Body of pancreas (tissue), 4 donors: ENCODE data around the gene MACROH2A1. TPM values are rescaled to one million over a fixed set of nuclear protein-coding genes. Genes with fewer than 3 reads are reported as not detected.

Source experiments
- ATAC-seq: fragments of 150-250 bp; one replicate; pipeline ENCODE4 v1.9.1; 2016
- DNase-seq, 4 donors: peaks; one replicate each; pipeline ENCODE4 v3.0.0-alpha.2; 2019
- H3K27ac ChIP-seq, 4 donors: fragments of 200-600 bp; sonication (generic); 1 replicate in 3 of 4; 2 replicates in 1 of 4; pipeline versions ENCODE4 v1.5.1 to v1.6.1; 2016 to 2019; ENCODE audit warnings: mild to moderate bottlenecking in 1 of 4, mixed read lengths in 1 of 4, moderate library complexity in 1 of 4
- H3K27me3 ChIP-seq, 2 donors: fragments of 200-600 bp; sonication (generic); one replicate each; pipeline ENCODE4 v1.6.0; 2016; ENCODE audit warnings: mild to moderate bottlenecking in 1 of 2
- H3K36me3 ChIP-seq, 2 donors: fragments of 200-600 bp; sonication (generic); replicated peaks in 1 of 2; 2 replicates each; pipeline ENCODE4 v1.5.1; 2016; ENCODE audit warnings: low read depth in 2 of 2; ENCODE audit not compliant: insufficient read depth in 1 of 2
- H3K4me1 ChIP-seq: fragments of 200-600 bp; sonication (generic); one replicate; pipeline ENCODE4 v1.6.0; 2016
- H3K4me3 ChIP-seq, 2 donors: fragments of 200-600 bp; sonication (generic); 1 replicate in 1 of 2; 2 replicates in 1 of 2; pipeline ENCODE4 v1.5.1; 2016 to 2019
- H3K9me3 ChIP-seq, 3 donors: fragments of 200-600 bp; sonication (generic); 1 replicate in 2 of 3; 2 replicates in 1 of 3; pipeline ENCODE4 v1.5.1; 2016
- POLR2A ChIP-seq, 3 donors: fragments of 450-650 bp; IDR thresholded peaks; one replicate each; pipeline ENCODE4 v1.6.1; 2016; ENCODE audit warnings: antibody characterized with exemption in 3 of 3, mild to moderate bottlenecking in 2 of 3
- WGBS, 2 donors: methylation state at CpG; one replicate each; pipeline ENCODE4 v1.1.5; 2017; 5-methylcytosine and 5-hydroxymethylcytosine counted together
- intact Hi-C: fragments of 100-400 bp; cut with DNase I; formaldehyde crosslinking; loops from one replicate; pipeline ENCODE4 v1.15.1; 2023
- total RNA-seq, 2 donors: library from RNA; depleted of rRNA; stranded (reverse); fragments of >200 nt; gene quantifications; one replicate each; pipeline ENCODE4 v1.1.0, GENCODE V29; 2016
- TF ChIP-seq, protein P1 (sequence below), 7 experiments: fragments of 450-650 bp in 4 of 7; fragments of 200-600 bp in 3 of 7; sonication (generic) in 3 of 7; IDR thresholded peaks; one replicate each; pipeline ENCODE4 v1.5.1; 2016 to 2019; ENCODE audit warnings: antibody characterized with exemption in 7 of 7

Gene MACROH2A1
- total RNA-seq, 2 donors from 2014 or later = 78.9 to 142 TPM

GRCh38 chr5:135382106-135382790 lies 16.8 kb downstream of the MACROH2A1 start:
- 85 to 93% methylated on average over 3 of the region's 3 CpGs for WGBS, 2 donors
- DNase-seq (no peak), ATAC-seq (no peak)
- no peak overlapping the region for H3K27ac ChIP-seq
- no peaks in the 10 kb centered on the region for H3K27me3 ChIP-seq
- TF ChIP-seq, protein P1, sequence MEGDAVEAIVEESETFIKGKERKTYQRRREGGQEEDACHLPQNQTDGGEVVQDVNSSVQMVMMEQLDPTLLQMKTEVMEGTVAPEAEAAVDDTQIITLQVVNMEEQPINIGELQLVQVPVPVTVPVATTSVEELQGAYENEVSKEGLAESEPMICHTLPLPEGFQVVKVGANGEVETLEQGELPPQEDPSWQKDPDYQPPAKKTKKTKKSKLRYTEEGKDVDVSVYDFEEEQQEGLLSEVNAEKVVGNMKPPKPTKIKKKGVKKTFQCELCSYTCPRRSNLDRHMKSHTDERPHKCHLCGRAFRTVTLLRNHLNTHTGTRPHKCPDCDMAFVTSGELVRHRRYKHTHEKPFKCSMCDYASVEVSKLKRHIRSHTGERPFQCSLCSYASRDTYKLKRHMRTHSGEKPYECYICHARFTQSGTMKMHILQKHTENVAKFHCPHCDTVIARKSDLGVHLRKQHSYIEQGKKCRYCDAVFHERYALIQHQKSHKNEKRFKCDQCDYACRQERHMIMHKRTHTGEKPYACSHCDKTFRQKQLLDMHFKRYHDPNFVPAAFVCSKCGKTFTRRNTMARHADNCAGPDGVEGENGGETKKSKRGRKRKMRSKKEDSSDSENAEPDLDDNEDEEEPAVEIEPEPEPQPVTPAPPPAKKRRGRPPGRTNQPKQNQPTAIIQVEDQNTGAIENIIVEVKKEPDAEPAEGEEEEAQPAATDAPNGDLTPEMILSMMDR (IDR thresholded peaks at IDR 0.05) = no peak
- no peak for TF ChIP-seq POLR2A (IDR thresholded peaks at IDR 0.05)
- H3K4me1 ChIP-seq = no peaks in the 10 kb centered on the region
- peaks cover 0 to 12% of the 10 kb centered on the region in 2 donors for H3K36me3 ChIP-seq
- H3K9me3 ChIP-seq = no peaks in the 10 kb centered on the region
- no peak overlapping the region for H3K4me3 ChIP-seq
- intact Hi-C loops = no loop called here

- Histone ChIP-seq H3K27me3 (no peaks in the 10 kb centered on the region), H3K4me1 (no peaks in the 10 kb centered on the region), H3K36me3 (peaks cover 0 to 3% of the 10 kb centered on the region in 2 donors), H3K9me3 (no peaks in the 10 kb centered on the region), H3K4me3 (no peak overlapping the region), H3K27ac (no peak overlapping the region)
- WGBS, 2 donors = 81 to 84% methylated on average over 7 of the region's 7 CpGs
- DNase-seq = no peak
- intact Hi-C loops = no loop called here
- TF ChIP-seq, protein P1 (IDR thresholded peaks at IDR 0.05) = no peak
- no peak for TF ChIP-seq POLR2A (IDR thresholded peaks at IDR 0.05)
- no peak for ATAC-seq
These were observed 19.9 kb downstream of the MACROH2A1 start for GRCh38 chr5:135379046-135379654.

- Histone ChIP-seq H3K9me3 (no peaks in the 10 kb centered on the region), H3K4me3 (no peak overlapping the region), H3K27me3 (no peaks in the 10 kb centered on the region), H3K4me1 (no peaks in the 10 kb centered on the region), H3K27ac (no peak overlapping the region), H3K36me3 (peaks cover 0 to under 1% of the 10 kb centered on the region in 2 donors)
- intact Hi-C loops = no loop called here
- no peak for DNase-seq
- TF ChIP-seq, protein P1 (IDR thresholded peaks at IDR 0.05) = no peak
- TF ChIP-seq POLR2A (IDR thresholded peaks at IDR 0.05) = no peak
- WGBS, 2 donors = 76 to 84% methylated on average over 17 of the region's 17 CpGs
- no peak for ATAC-seq
These were observed 21.0 kb downstream of the MACROH2A1 start for GRCh38 chr5:135377751-135378680.

GRCh38 chr5:135376961-135377624 lies 21.9 kb downstream of the MACROH2A1 start:
- intact Hi-C loops = no loop called here
- H3K4me3 ChIP-seq = no peak overlapping the region
- H3K36me3 ChIP-seq = no peaks in the 10 kb centered on the region
- H3K27ac ChIP-seq = no peak overlapping the region
- ATAC-seq (no peak), DNase-seq (no peak)
- H3K27me3 ChIP-seq = no peaks in the 10 kb centered on the region
- H3K4me1 ChIP-seq = no peaks in the 10 kb centered on the region
- TF ChIP-seq, protein P1 (IDR thresholded peaks at IDR 0.05) = no peak
- no peak for TF ChIP-seq POLR2A (IDR thresholded peaks at IDR 0.05)
- 65 to 76% methylated on average over 12 to 13 of the region's 13 CpGs for WGBS, 2 donors
- no peaks in the 10 kb centered on the region for H3K9me3 ChIP-seq
